ENCODE results near the gene PPP1R1B.

DNA sequence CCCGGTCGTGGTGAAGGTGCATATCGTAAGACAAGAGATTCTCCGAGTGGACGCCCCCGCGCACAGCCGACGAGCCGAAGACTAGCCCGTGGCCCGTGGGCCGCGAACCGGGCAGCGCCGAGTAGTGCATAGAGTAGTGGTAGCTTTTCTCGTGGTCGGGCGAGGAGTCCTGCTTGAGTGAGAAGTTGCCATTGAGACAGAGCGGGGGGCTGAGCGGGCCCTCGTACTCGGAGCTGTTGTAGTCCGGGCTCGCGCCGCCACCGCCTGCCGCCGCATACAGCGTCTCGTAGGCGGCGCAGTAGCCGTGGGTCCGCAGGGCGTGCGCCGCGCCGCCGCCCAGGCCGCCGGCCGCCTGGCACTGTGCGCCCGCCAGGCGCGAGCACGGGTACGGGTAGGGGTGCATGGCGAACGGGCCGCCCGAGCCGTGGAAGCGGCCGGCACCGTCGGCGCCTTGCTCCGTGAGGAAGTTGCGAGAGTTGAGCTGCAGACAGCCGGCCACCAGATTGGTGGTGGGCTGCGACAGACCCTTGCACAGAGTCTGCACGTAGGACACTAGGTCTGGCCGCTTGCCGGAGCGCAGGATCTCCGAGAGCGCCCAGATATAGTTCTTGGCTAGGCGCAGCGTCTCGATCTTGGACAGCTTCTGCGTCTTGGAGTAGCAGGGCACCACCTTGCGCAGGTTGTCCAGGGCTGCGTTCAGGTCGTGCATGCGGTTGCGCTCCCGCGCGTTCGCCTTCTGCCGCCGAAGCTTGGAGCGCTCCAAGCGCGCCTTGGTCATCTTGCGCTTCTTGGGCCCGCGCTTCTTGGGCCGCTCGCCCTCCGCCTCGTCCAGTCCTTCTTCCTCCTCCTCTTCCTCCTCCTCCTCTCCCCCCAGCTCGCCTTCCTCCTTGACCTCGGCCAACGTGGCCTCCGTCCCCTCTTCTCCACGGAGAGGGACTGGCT lies 21.0 kb upstream of the PPP1R1B start:
- TF ChIP-seq RAD21 (conservative IDR thresholded peaks at IDR 0.05) = no peak
- no peak for TF ChIP-seq POLR2AphosphoS5 (IDR thresholded peaks at IDR 0.05)
- TF ChIP-seq EZH2 (IDR thresholded peaks at IDR 0.05; ENCODE audit: borderline replicate concordance, insufficient read depth, low read length, poor library complexity, severe bottlenecking) = peak; percentile 92
- TF ChIP-seq, protein P1, sequence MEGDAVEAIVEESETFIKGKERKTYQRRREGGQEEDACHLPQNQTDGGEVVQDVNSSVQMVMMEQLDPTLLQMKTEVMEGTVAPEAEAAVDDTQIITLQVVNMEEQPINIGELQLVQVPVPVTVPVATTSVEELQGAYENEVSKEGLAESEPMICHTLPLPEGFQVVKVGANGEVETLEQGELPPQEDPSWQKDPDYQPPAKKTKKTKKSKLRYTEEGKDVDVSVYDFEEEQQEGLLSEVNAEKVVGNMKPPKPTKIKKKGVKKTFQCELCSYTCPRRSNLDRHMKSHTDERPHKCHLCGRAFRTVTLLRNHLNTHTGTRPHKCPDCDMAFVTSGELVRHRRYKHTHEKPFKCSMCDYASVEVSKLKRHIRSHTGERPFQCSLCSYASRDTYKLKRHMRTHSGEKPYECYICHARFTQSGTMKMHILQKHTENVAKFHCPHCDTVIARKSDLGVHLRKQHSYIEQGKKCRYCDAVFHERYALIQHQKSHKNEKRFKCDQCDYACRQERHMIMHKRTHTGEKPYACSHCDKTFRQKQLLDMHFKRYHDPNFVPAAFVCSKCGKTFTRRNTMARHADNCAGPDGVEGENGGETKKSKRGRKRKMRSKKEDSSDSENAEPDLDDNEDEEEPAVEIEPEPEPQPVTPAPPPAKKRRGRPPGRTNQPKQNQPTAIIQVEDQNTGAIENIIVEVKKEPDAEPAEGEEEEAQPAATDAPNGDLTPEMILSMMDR (IDR thresholded peaks at IDR 0.05; ENCODE audit: poor library complexity, severe bottlenecking) = no peak
- no peak for TF ChIP-seq SMC3 (conservative IDR thresholded peaks at IDR 0.05; ENCODE audit: poor library complexity)
- TF ChIP-seq, protein P2, sequence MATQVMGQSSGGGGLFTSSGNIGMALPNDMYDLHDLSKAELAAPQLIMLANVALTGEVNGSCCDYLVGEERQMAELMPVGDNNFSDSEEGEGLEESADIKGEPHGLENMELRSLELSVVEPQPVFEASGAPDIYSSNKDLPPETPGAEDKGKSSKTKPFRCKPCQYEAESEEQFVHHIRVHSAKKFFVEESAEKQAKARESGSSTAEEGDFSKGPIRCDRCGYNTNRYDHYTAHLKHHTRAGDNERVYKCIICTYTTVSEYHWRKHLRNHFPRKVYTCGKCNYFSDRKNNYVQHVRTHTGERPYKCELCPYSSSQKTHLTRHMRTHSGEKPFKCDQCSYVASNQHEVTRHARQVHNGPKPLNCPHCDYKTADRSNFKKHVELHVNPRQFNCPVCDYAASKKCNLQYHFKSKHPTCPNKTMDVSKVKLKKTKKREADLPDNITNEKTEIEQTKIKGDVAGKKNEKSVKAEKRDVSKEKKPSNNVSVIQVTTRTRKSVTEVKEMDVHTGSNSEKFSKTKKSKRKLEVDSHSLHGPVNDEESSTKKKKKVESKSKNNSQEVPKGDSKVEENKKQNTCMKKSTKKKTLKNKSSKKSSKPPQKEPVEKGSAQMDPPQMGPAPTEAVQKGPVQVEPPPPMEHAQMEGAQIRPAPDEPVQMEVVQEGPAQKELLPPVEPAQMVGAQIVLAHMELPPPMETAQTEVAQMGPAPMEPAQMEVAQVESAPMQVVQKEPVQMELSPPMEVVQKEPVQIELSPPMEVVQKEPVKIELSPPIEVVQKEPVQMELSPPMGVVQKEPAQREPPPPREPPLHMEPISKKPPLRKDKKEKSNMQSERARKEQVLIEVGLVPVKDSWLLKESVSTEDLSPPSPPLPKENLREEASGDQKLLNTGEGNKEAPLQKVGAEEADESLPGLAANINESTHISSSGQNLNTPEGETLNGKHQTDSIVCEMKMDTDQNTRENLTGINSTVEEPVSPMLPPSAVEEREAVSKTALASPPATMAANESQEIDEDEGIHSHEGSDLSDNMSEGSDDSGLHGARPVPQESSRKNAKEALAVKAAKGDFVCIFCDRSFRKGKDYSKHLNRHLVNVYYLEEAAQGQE (IDR thresholded peaks at IDR 0.05; ENCODE audit: borderline replicate concordance) = no peak
- no peak for TF ChIP-seq EP300 (conservative IDR thresholded peaks at IDR 0.05; ENCODE audit: poor library complexity, severe bottlenecking)
- no peak for TF ChIP-seq MXI1 (conservative IDR thresholded peaks at IDR 0.05; ENCODE audit: poor library complexity, severe bottlenecking)
- no peak for TF ChIP-seq TAF1 (IDR thresholded peaks at IDR 0.05; ENCODE audit: low read depth)
